ENCODE results near the gene PDCL2.

The PDCL2 gene

GRCh38 chr4:55578341-55579010, 13.6 kb downstream of the PDCL2 start (continued):
- no peak for TF ChIP-seq OSR1 (CRISPR knock-in tag; IDR thresholded peaks at IDR 0.05)
- TF ChIP-seq GLIS3 (CRISPR knock-in tag; IDR thresholded peaks at IDR 0.05), result no peak
- no peak for TF ChIP-seq ZFP3 (CRISPR knock-in tag; IDR thresholded peaks at IDR 0.05)
- no peak for TF ChIP-seq ISL1 (CRISPR knock-in tag; IDR thresholded peaks at IDR 0.05)

DNA sequence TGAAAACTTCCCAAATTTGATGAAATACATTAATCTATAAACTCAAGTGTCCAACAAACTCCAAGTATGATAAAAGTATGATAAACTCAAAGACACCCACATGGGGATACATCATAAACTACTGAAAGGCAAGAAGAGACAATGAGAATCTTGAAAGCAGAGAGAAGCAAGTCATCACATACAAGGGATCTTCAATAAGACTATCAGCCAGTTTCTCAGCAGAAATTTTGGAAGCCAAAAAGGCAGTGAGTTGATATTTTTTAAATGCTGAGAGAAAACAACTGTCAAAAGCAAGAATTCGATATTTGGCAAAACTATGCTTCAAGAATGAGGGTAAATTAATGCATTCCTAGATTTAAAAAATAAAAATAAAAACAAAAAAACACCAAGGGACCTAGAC, 16.5 kb downstream of the PDCL2 start:
- ATAC-seq, result no peak
- TF ChIP-seq TSHZ2 (CRISPR knock-in tag; IDR thresholded peaks at IDR 0.05), result no peak
- no peak for TF ChIP-seq ZC3H10 (CRISPR knock-in tag; IDR thresholded peaks at IDR 0.05)
- TF ChIP-seq TCF4 (CRISPR knock-in tag; IDR thresholded peaks at IDR 0.05; ENCODE audit: borderline replicate concordance), result no peak
- TF ChIP-seq PPARA (CRISPR knock-in tag; IDR thresholded peaks at IDR 0.05; ENCODE audit: borderline replicate concordance), result no peak
- no peak for TF ChIP-seq ISL1 (CRISPR knock-in tag; IDR thresholded peaks at IDR 0.05)
- TF ChIP-seq ESRRG (CRISPR knock-in tag; IDR thresholded peaks at IDR 0.05), result no peak
- no peak for TF ChIP-seq CSDC2 (CRISPR knock-in tag; IDR thresholded peaks at IDR 0.05)
- TF ChIP-seq CSRNP3 (CRISPR knock-in tag; IDR thresholded peaks at IDR 0.05), result no peak
- TF ChIP-seq ZFP30 (CRISPR knock-in tag; IDR thresholded peaks at IDR 0.05), result no peak
- TF ChIP-seq ARNTL (CRISPR knock-in tag; IDR thresholded peaks at IDR 0.05; ENCODE audit: borderline replicate concordance, low read depth), result no peak
- no peak for TF ChIP-seq ZNF565 (CRISPR knock-in tag; conservative IDR thresholded peaks at IDR 0.05; ENCODE audit: low read depth)

DNA sequence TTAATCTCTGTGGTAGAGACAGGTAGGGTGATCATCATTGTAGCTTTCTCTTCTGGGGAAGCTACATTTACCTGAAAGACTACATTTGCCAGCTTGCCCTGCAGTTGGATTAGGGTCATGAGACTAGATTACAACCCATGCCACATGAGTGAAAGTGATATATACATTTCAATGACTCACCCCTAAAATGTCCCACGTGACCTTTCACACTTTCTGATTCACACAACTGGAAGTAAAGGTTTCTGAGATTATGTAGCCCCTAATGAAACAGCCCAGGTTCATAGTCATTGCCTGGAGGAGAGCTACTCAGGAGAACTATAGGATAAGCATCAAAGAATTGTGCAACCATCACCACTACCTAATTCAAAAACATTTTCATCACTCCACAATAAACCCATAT, 17.8 kb downstream of the PDCL2 start:
- no peak for ATAC-seq
- TF ChIP-seq ISL1 (CRISPR knock-in tag; IDR thresholded peaks at IDR 0.05) (no peak), POU6F1 (CRISPR knock-in tag; IDR thresholded peaks at IDR 0.05; ENCODE audit: borderline replicate concordance, low read depth) (no peak), ZC3H10 (CRISPR knock-in tag; IDR thresholded peaks at IDR 0.05) (no peak), ZFP3 (CRISPR knock-in tag; IDR thresholded peaks at IDR 0.05) (no peak), ZNF8 (CRISPR knock-in tag; IDR thresholded peaks at IDR 0.05) (no peak), BACH2 (CRISPR knock-in tag; IDR thresholded peaks at IDR 0.05; ENCODE audit: borderline replicate concordance) (no peak), RARB (CRISPR knock-in tag; IDR thresholded peaks at IDR 0.05) (no peak), TSHZ2 (CRISPR knock-in tag; IDR thresholded peaks at IDR 0.05) (no peak), ARNTL (CRISPR knock-in tag; IDR thresholded peaks at IDR 0.05; ENCODE audit: borderline replicate concordance, low read depth) (no peak), ZNF565 (CRISPR knock-in tag; conservative IDR thresholded peaks at IDR 0.05; ENCODE audit: low read depth) (no peak), TOX (CRISPR knock-in tag; IDR thresholded peaks at IDR 0.05; ENCODE audit: borderline replicate concordance) (no peak), CSRNP3 (CRISPR knock-in tag; IDR thresholded peaks at IDR 0.05) (no peak), TCF4 (CRISPR knock-in tag; IDR thresholded peaks at IDR 0.05; ENCODE audit: borderline replicate concordance) (no peak), PPARA (CRISPR knock-in tag; IDR thresholded peaks at IDR 0.05; ENCODE audit: borderline replicate concordance) (no peak), SNAI2 (CRISPR knock-in tag; IDR thresholded peaks at IDR 0.05) (no peak), GLIS3 (CRISPR knock-in tag; IDR thresholded peaks at IDR 0.05) (no peak), ZFP30 (CRISPR knock-in tag; IDR thresholded peaks at IDR 0.05) (no peak)
- TF ChIP-seq, protein P1, sequence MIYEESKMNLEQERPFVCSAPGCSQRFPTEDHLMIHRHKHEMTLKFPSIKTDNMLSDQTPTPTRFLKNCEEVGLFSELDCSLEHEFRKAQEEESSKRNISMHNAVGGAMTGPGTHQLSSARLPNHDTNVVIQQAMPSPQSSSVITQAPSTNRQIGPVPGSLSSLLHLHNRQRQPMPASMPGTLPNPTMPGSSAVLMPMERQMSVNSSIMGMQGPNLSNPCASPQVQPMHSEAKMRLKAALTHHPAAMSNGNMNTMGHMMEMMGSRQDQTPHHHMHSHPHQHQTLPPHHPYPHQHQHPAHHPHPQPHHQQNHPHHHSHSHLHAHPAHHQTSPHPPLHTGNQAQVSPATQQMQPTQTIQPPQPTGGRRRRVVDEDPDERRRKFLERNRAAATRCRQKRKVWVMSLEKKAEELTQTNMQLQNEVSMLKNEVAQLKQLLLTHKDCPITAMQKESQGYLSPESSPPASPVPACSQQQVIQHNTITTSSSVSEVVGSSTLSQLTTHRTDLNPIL (CRISPR knock-in tag; IDR thresholded peaks at IDR 0.05; ENCODE audit: low read depth), result no peak

All from SK-N-SH treated with all-trans-retinoic acid at 6 μM for 48 hours (cell line).